HepG2 (cell line): Measurements from ENCODE around the gene IVD. TPM values are rescaled to one million over a fixed set of nuclear protein-coding genes. Genes with fewer than 3 reads are reported as not detected.

Experiments
- ATAC-seq: fragments of 200-7000 bp; cut with Tn5 transposase; 3 replicates; pipeline ENCODE4 v1.9.1; 2020; ENCODE audit warnings: mild to moderate bottlenecking, moderate library complexity
- BruUV-seq: library from RNA; stranded (reverse); fragments of 400-500 nt; replicated peaks from 2 replicates; lab custom pipeline; 2021; lab: Mats Ljungman, UMichigan
- CTCF ChIA-PET: fragments of 300-600 bp; formaldehyde crosslinking; extraction: SDS; loops from one replicate; lab custom pipeline; 2021; ENCODE audit warnings: low total read pairs, inconsistent platforms, low intra/inter-chr PET ratio; lab: Yijun Ruan, JAX
- POLR2A ChIA-PET: fragments of 350-600 bp; sonication (Branson Sonifier 250); formaldehyde crosslinking; loops from one replicate; lab custom pipeline; 2020; ENCODE audit warnings: antibody characterized with exemption, inconsistent platforms; lab: Yijun Ruan, JAX
- DNase-seq: peaks from one replicate; pipeline ENCODE4 v3.0.0-alpha.2; 2015; ENCODE audit warnings: low spot score
- FAIRE-seq: peaks from 3 replicates; lab custom pipeline; 2011; peaks lifted over from hg19 to GRCh38; lab: Jason Lieb, UNC
- H2AFZ ChIP-seq: one replicate; pipeline ENCODE4 v1.6.1; 2011; ENCODE audit warnings: low read length, inconsistent platforms
- H3K27ac ChIP-seq: fragments of 300-600 bp; 3 replicates; pipeline ENCODE4 v1.8.0; 2011; ENCODE audit warnings: mixed run types, mild to moderate bottlenecking, mixed read lengths, low read length, inconsistent platforms; ENCODE audit not compliant: insufficient read depth; ENCODE audit errors: extremely low read length
- H3K27me3 ChIP-seq, 2 experiments: fragments of 200-600 bp in 1 of 2; 2 replicates in 1 of 2; 3 replicates in 1 of 2; pipeline versions ENCODE4 v1.6.0 to v1.8.0; 2011; ENCODE audit warnings: low read length in 2 of 2, mild to moderate bottlenecking in 2 of 2, moderate library complexity in 2 of 2, inconsistent platforms in 1 of 2; ENCODE audit not compliant: insufficient read depth in 2 of 2, control insufficient read depth in 1 of 2
- H3K36me3 ChIP-seq, 2 experiments: fragments of 200-600 bp in 1 of 2; replicated peaks in 1 of 2; 2 replicates in 1 of 2; 3 replicates in 1 of 2; pipeline versions ENCODE4 v1.5.1 to v1.8.0; 2011; ENCODE audit warnings: low read length in 2 of 2, inconsistent platforms in 1 of 2; ENCODE audit not compliant: insufficient read depth in 2 of 2, control insufficient read depth in 1 of 2
- H3K4me1 ChIP-seq: 2 replicates; pipeline ENCODE4 v1.5.1; 2012; ENCODE audit warnings: low read length, inconsistent platforms; ENCODE audit not compliant: insufficient read depth
- H3K4me2 ChIP-seq: 2 replicates; pipeline ENCODE4 v1.6.0; 2011; ENCODE audit warnings: low read depth, low read length, inconsistent platforms
- H3K4me3 ChIP-seq, 3 experiments: fragments of 200-600 bp in 1 of 3; sonication (generic), shearing (Covaris generic) in 1 of 3; replicated peaks in 1 of 3; 2 replicates each; pipeline ENCODE4 v1.5.1; 2011 to 2016; ENCODE audit warnings: low read length in 3 of 3, inconsistent platforms in 2 of 3, low read depth in 2 of 3, mild to moderate bottlenecking in 2 of 3, control low read depth in 1 of 3, mixed read lengths in 1 of 3; ENCODE audit not compliant: insufficient read depth in 1 of 3
- H3K79me2 ChIP-seq: one replicate; pipeline ENCODE4 v1.6.1; 2011; ENCODE audit warnings: low read length, inconsistent platforms; ENCODE audit not compliant: insufficient read depth
- H3K9ac ChIP-seq: 2 replicates; pipeline ENCODE4 v1.6.0; 2011; ENCODE audit warnings: mild to moderate bottlenecking, low read depth, low read length, inconsistent platforms; ENCODE audit not compliant: insufficient read depth
- H3K9me3 ChIP-seq: 2 replicates; pipeline ENCODE4 v1.5.1; 2012; ENCODE audit warnings: mild to moderate bottlenecking, low read length
- H4K20me1 ChIP-seq: 2 replicates; pipeline ENCODE4 v1.6.0; 2011; ENCODE audit warnings: inconsistent platforms, mild to moderate bottlenecking, low read length, moderate library complexity; ENCODE audit not compliant: insufficient read depth
- BORCS8-MEF2B ChIP-seq: sonication (generic); formaldehyde crosslinking; IDR thresholded peaks from 2 replicates; pipeline ENCODE4 v1.8.0; 2022; ENCODE audit warnings: mild to moderate bottlenecking, missing genetic modification reagents
- CREB1 ChIP-seq, 2 experiments: fragments of 450-650 bp in 1 of 2; IDR thresholded peaks; 2 replicates each; pipeline ENCODE4 v1.6.1; 2016 to 2017; ENCODE audit warnings: control low read depth in 1 of 2, mild to moderate bottlenecking in 1 of 2, missing compliant biosample characterization in 1 of 2, missing genetic modification characterization in 1 of 2
- HIVEP1 ChIP-seq: sonication (generic); formaldehyde crosslinking; IDR thresholded peaks from 2 replicates; pipeline ENCODE4 v1.4.0; 2020; ENCODE audit warnings: mild to moderate bottlenecking, missing genetic modification reagents
- NCOA1 ChIP-seq: sonication (generic); formaldehyde crosslinking; IDR thresholded peaks from 2 replicates; pipeline ENCODE4 v1.9.0; 2021; ENCODE audit warnings: missing genetic modification reagents
- RXRB ChIP-seq: IDR thresholded peaks from 2 replicates; pipeline ENCODE4 v1.6.1; 2016; ENCODE audit warnings: borderline replicate concordance, missing genetic modification reagents, missing compliant biosample characterization
- U2AF1 ChIP-seq: fragments of 200-400 bp; formaldehyde crosslinking; optimal IDR thresholded peaks from 2 replicates; pipeline ENCODE3; 2017; ENCODE audit warnings: mild to moderate bottlenecking, low read depth, low read length
- ZBTB44 ChIP-seq: sonication (generic); formaldehyde crosslinking; IDR thresholded peaks from 2 replicates; pipeline ENCODE4 v1.4.0; 2020; ENCODE audit warnings: missing genetic modification reagents
- ZMYM3 ChIP-seq: sonication (generic); formaldehyde crosslinking; IDR thresholded peaks from 2 replicates; pipeline ENCODE4 v1.5.1; 2020; ENCODE audit warnings: mild to moderate bottlenecking, missing genetic modification reagents
- WGBS: methylation state at CpG from one replicate; pipeline ENCODE4 v1.1.6; 2017; ENCODE audit warnings: low lambda C conversion rate; 5-methylcytosine and 5-hydroxymethylcytosine counted together
- in situ Hi-C: cut with HindIII; loops from 2 replicates; pipeline ENCODE4 v1.10.0; 2017; ENCODE audit warnings: low pct_unique_long_range_greater_than_20kb; ENCODE audit not compliant: extremely low pct_ligation_motif_present
- intact Hi-C: fragments of 100-400 bp; cut with micrococcal nuclease; formaldehyde crosslinking; loops from one replicate; pipeline ENCODE4 v1.10.0; 2022; ENCODE audit not compliant: unreplicated experiment
- polyA plus RNA-seq, 8 experiments: library from polyadenylated mRNA; depleted of rRNA in 3 of 8; stranded (reverse) in 7 of 8; unstranded in 1 of 8; fragments of >200 nt; fragmentation: Illumina TruSeq in 4 of 8; extraction: Trizol in 4 of 8; gene quantifications; 2 replicates each; pipeline versions ENCODE4 v1.2.1 to v1.2.3, GENCODE V29; 2011 to 2016; ENCODE audit warnings: low read depth in 4 of 8, missing spikeins in 1 of 8, mixed read lengths in 1 of 8; ENCODE audit not compliant: insufficient read depth in 1 of 8
- total RNA-seq, 5 experiments: library from RNA; depleted of rRNA; stranded (reverse); fragments of >200 nt; fragmentation: Illumina TruSeq; extraction: Trizol; gene quantifications; 2 replicates each; pipeline ENCODE4 v1.2.3, GENCODE V29; 2016; ENCODE audit warnings: low read depth in 1 of 5
- TF ChIP-seq, protein P1 (sequence below): sonication (generic); formaldehyde crosslinking; IDR thresholded peaks from 2 replicates; pipeline ENCODE4 v1.5.0; 2020; ENCODE audit warnings: missing genetic modification reagents, mild to moderate bottlenecking, borderline replicate concordance

The IVD gene
- total and polyA plus RNA-seq, 2 of the 13 experiments (the other 11 are each of a cell fraction or from before 2014, with no cell fraction given), result 48.0 to 53.9 TPM

- POLR2A ChIA-PET, result no interaction called here
- Histone ChIP-seq H3K27ac (no peak overlapping the region), H3K4me1 (no peaks in the 10 kb centered on the region), H3K9me3 (no peaks in the 10 kb centered on the region), H3K4me3 (no peak overlapping the region), H4K20me1 (no peaks in the 10 kb centered on the region), H3K4me2 (no peak overlapping the region), H3K79me2 (no peaks in the 10 kb centered on the region), H3K36me3 (no peaks in the 10 kb centered on the region), H2AFZ (no peak overlapping the region), H3K9ac (no peak overlapping the region), H3K27me3 (peaks cover 9 to 67% of the 10 kb centered on the region in 2 experiments)
- CTCF ChIA-PET, result interaction anchor here (3.0 kb wide), 1 partner anchor 51 kb away, joined by 32 read pairs; no protein-coding TSS in a partner anchor
- ATAC-seq, result no peak
- no peak for FAIRE-seq
- DNase-seq, result no peak
- no TSS peak for BruUV-seq
- TF ChIP-seq ZBTB44 (CRISPR knock-in tag), result no peak
- TF ChIP-seq HIVEP1 (CRISPR knock-in tag), result no peak
- TF ChIP-seq BORCS8-MEF2B (CRISPR knock-in tag), result no peak
- TF ChIP-seq NCOA1 (CRISPR knock-in tag), result no peak
- no peak for TF ChIP-seq U2AF1
- TF ChIP-seq, protein P1, sequence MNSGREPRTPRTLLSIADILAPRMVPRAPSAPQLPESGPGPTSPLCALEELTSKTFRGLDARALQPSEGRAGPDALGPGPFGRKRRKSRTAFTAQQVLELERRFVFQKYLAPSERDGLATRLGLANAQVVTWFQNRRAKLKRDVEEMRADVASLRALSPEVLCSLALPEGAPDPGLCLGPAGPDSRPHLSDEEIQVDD, result no peak
- no peak for TF ChIP-seq RXRB
- TF ChIP-seq CREB1 (IDR thresholded peaks at IDR 0.05), result no peak
- no peak for TF ChIP-seq CREB1 (CRISPR knock-in tag; IDR thresholded peaks at IDR 0.05)
- no peak for TF ChIP-seq ZMYM3 (CRISPR knock-in tag)
- intact Hi-C loops, result no loop called here
- no CpG with 5 or more reads among the region's 13 CpGs for WGBS
- in situ Hi-C loops, result no loop called here
Measured at GRCh38 chr15:40369971-40370370, 35.6 kb upstream of the IVD start.
